Mucosa of rectum (tissue), 2 donors: Measurements from ENCODE around the gene PLXNA4.

Source experiments
- H3K27ac ChIP-seq, 2 donors: one replicate each; pipeline ENCODE4 v1.7.0; 2013; ENCODE audit warnings: inconsistent platforms in 2 of 2, low read depth in 2 of 2, low read length in 2 of 2
- H3K27me3 ChIP-seq, 2 donors: one replicate each; pipeline ENCODE4 v1.7.0; 2013; ENCODE audit warnings: low read length in 2 of 2; ENCODE audit not compliant: control insufficient read depth in 2 of 2, insufficient read depth in 2 of 2
- H3K36me3 ChIP-seq, 2 donors: one replicate each; pipeline ENCODE4 v1.7.0; 2013; ENCODE audit warnings: low read length in 2 of 2; ENCODE audit not compliant: control insufficient read depth in 2 of 2, insufficient read depth in 2 of 2
- H3K4me1 ChIP-seq, 2 donors: one replicate each; pipeline ENCODE4 v1.7.0; 2013; ENCODE audit warnings: low read length in 2 of 2, mild to moderate bottlenecking in 1 of 2; ENCODE audit not compliant: control insufficient read depth in 2 of 2, insufficient read depth in 2 of 2
- H3K4me3 ChIP-seq, 2 donors: one replicate each; pipeline ENCODE4 v1.7.0; 2013; ENCODE audit warnings: low read length in 2 of 2
- H3K9ac ChIP-seq, 2 donors: one replicate each; pipeline ENCODE4 v1.7.0; 2013; ENCODE audit warnings: low read length in 2 of 2, low read depth in 1 of 2, mild to moderate bottlenecking in 1 of 2
- H3K9me3 ChIP-seq, 2 donors: one replicate each; pipeline ENCODE4 v1.7.0; 2013; ENCODE audit warnings: low read length in 2 of 2; ENCODE audit not compliant: control insufficient read depth in 2 of 2
- donor health status: healthy.
- donor health status: Normal muscosa, but diverticular disease.

Gene PLXNA4

GRCh38 chr7:132276976-132277725, 299.1 kb downstream of the PLXNA4 start:
- Histone ChIP-seq H3K36me3 (no peaks in the 10 kb centered on the region), H3K27ac (no peak overlapping the region), H3K9me3 (no peaks in the 10 kb centered on the region), H3K4me1 (peaks cover 0 to 3% of the 10 kb centered on the region in 2 donors), H3K9ac (no peak overlapping the region), H3K4me3 (no peak overlapping the region), H3K27me3 (no peaks in the 10 kb centered on the region)

GRCh38 chr7:132276234-132276630, 300.0 kb downstream of the PLXNA4 start:
- H3K36me3 ChIP-seq: no peaks in the 10 kb centered on the region
- H3K27me3 ChIP-seq: no peaks in the 10 kb centered on the region
- H3K4me1 ChIP-seq: peaks cover 0 to 3% of the 10 kb centered on the region in 2 donors
- H3K4me3 ChIP-seq: no peak overlapping the region
- H3K9me3 ChIP-seq: no peaks in the 10 kb centered on the region
- H3K9ac ChIP-seq: no peak overlapping the region
- no peak overlapping the region for H3K27ac ChIP-seq

DNA sequence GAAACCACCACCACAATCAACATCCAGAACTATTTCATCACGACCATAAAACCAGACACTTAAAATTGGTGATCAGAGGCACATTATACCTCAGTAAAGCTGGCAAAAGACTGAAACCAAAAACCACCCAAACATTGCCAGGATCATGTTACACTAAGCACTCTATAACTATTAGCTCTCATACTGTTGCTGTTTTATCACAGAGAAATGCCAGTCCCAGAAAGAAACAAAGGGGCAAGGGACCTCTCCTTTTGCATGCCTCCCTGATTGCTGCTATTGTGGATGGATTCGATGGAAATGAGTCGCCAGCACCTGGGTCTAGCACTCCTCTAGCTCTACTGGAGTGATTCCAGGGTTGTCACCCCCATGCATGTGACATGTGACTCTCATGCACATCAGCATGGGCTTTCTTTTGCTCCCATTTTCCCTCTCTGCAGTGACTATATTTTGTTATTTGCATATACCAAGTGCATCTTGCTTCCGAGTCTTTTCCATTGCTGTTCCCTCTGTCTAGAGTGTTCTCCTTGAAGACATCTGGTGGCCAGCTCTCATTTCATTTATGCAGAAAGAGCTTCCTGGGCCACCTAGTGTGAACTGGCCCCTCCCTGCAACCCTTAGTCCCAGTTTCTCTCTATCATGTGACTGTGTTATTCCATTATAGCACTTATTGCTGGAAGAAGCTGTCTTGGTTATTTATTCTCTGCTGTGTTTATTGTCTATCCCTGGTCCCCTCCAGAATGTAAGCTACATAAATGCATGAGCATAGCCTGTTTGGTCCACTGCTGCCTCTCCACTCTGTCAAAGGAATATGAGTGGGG, 300.6 kb downstream of the PLXNA4 start:
- peaks cover 0 to 3% of the 10 kb centered on the region in 2 donors for H3K4me1 ChIP-seq
- no peaks in the 10 kb centered on the region for H3K27me3 ChIP-seq
- no peak overlapping the region for H3K27ac ChIP-seq
- H3K4me3 ChIP-seq: no peak overlapping the region
- H3K36me3 ChIP-seq: no peaks in the 10 kb centered on the region
- H3K9me3 ChIP-seq: no peaks in the 10 kb centered on the region
- H3K9ac ChIP-seq: no peak overlapping the region

- Histone ChIP-seq H3K4me3 (no peak overlapping the region), H3K27me3 (no peaks in the 10 kb centered on the region), H3K4me1 (peaks cover 0 to 3% of the 10 kb centered on the region in 2 donors), H3K9me3 (no peaks in the 10 kb centered on the region), H3K36me3 (no peaks in the 10 kb centered on the region), H3K27ac (no peak overlapping the region), H3K9ac (no peak overlapping the region)
These were observed 303.4 kb downstream of the PLXNA4 start for GRCh38 chr7:132272763-132273371.

DNA sequence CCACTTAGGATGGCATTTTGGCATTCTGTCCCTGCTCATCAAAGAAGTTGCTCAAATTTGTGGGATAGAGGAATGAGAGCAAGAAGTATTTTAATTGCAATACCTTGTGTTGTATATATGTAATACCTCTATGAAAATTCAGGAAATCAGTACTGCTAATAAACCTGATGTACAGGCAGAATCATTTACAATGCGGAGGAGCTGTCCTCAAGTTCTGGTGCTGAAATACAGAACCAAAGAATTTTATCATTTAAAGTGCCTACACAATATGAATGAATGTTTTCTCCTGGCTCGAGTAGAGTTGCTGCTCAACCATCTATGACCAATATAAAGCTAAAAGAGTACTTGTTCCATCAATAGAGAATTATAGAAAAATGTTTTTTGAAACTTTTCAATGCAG, 305.8 kb downstream of the PLXNA4 start:
- no peak overlapping the region for H3K9ac ChIP-seq
- no peaks in the 10 kb centered on the region for H3K4me1 ChIP-seq
- no peaks in the 10 kb centered on the region for H3K36me3 ChIP-seq
- H3K27me3 ChIP-seq: no peaks in the 10 kb centered on the region
- H3K27ac ChIP-seq: no peak overlapping the region
- no peak overlapping the region for H3K4me3 ChIP-seq
- no peaks in the 10 kb centered on the region for H3K9me3 ChIP-seq

DNA sequence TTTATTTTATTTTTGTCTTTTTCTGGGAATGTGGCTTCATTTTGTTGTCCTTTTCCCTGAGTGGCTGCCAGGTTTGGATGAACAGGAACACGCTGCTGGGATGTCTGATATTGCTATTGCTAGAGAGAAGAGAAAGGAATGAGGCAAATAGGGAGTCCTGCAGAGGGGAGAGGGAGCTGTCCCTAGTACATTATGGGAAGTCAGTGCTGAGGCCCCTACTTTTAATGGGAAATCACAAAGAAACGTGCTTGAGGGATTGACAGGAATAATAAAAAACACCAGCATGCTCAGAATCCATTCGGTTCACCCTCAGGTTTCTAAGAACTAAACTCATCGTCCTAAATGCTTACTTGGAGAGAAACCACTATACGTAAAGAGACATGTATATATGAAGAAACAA, 306.6 kb downstream of the PLXNA4 start:
- Histone ChIP-seq H3K4me3 (no peak overlapping the region), H3K9me3 (no peaks in the 10 kb centered on the region), H3K4me1 (no peaks in the 10 kb centered on the region), H3K9ac (no peak overlapping the region), H3K27me3 (no peaks in the 10 kb centered on the region), H3K27ac (no peak overlapping the region), H3K36me3 (no peaks in the 10 kb centered on the region)

DNA sequence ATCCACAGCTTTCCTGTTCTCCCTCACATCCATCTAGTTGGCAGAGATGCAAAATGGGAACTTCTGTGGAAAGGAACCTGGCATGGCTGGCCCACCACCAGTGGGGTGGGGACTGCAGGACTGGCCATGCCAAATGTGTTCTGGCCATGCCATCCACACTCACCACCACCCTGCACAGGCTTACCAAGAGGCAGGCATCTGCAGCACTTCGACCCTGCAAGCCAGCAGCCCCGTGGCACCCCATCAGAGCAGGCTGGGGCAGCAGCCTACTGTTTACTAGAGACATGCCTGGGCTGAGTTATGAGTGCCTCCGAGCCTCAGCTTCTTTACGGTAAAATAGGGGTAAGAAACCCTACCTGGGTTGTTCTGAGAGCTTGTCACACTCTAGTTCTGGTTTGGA, 313.1 kb downstream of the PLXNA4 start:
- H3K4me3 ChIP-seq: no peak overlapping the region
- H3K36me3 ChIP-seq: no peaks in the 10 kb centered on the region
- H3K27me3 ChIP-seq: peaks cover 0 to 3% of the 10 kb centered on the region in 2 donors
- H3K9ac ChIP-seq: no peak overlapping the region
- H3K9me3 ChIP-seq: no peaks in the 10 kb centered on the region
- H3K4me1 ChIP-seq: no peaks in the 10 kb centered on the region
- no peak overlapping the region for H3K27ac ChIP-seq

- no peaks in the 10 kb centered on the region for H3K4me1 ChIP-seq
- H3K27ac ChIP-seq: no peak overlapping the region
- no peaks in the 10 kb centered on the region for H3K36me3 ChIP-seq
- no peak overlapping the region for H3K9ac ChIP-seq
- H3K9me3 ChIP-seq: no peaks in the 10 kb centered on the region
- peaks cover 0 to 3% of the 10 kb centered on the region in 2 donors for H3K27me3 ChIP-seq
- no peak overlapping the region for H3K4me3 ChIP-seq
These were observed 314.2 kb downstream of the PLXNA4 start for GRCh38 chr7:132262160-132262470.

DNA sequence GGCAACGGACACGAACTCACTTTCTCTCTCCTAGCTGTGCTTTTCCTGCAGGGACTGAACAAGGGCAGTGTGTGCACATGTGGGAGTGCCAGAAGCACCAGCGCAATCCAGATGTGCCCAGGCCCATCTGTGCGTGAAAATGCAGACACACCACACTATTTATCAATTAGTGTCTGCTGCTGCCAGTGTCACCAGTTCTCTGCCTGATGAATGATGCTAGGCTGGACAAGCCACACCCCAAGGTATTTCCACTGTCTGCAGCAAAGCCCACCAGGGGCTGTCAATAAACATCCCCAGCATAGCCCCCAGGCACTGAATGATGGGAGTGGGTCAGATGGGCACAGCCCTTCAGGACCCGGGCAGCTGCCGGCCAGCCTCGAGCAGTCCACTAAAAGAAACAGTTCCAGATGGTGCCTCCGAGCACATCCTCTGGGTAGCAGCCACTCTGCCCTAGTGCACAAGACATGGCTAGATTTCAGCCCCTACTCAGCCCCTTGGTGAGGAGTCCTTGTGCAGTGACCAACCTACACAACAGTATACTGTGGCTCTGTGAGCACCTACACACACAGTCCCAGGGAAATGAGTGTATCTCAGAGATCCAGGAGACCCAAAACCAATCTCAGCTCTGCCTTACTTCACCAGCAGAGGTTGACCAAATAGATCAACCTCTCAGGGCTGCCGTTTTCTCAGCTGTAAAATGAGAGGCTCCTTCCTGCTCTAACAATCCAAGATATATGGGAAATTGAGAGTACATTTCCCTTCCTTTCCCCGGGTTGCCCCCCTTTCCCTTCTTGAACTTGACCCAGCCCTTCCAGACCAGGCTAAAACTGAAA, 314.7 kb downstream of the PLXNA4 start:
- Histone ChIP-seq H3K36me3 (no peaks in the 10 kb centered on the region), H3K4me3 (no peak overlapping the region), H3K9ac (no peak overlapping the region), H3K4me1 (no peaks in the 10 kb centered on the region), H3K27ac (no peak overlapping the region), H3K9me3 (no peaks in the 10 kb centered on the region), H3K27me3 (peaks cover 0 to 3% of the 10 kb centered on the region in 2 donors)
